Neural progenitor cell (in vitro differentiated cells): ENCODE data around the gene TADA1.

Source experiments
- EZH2 ChIP-seq: fragments of 200-600 bp; sonication (generic); IDR thresholded peaks from 2 replicates; pipeline ENCODE4 v1.6.1; 2017; ENCODE audit warnings: antibody characterized with exemption, mild to moderate bottlenecking, moderate library complexity
- TF ChIP-seq, protein P1 (sequence below): fragments of 200-600 bp; sonication (generic); IDR thresholded peaks from 2 replicates; pipeline ENCODE4 v1.5.1; 2017; ENCODE audit warnings: antibody characterized with exemption, mild to moderate bottlenecking

- TF ChIP-seq, protein P1, sequence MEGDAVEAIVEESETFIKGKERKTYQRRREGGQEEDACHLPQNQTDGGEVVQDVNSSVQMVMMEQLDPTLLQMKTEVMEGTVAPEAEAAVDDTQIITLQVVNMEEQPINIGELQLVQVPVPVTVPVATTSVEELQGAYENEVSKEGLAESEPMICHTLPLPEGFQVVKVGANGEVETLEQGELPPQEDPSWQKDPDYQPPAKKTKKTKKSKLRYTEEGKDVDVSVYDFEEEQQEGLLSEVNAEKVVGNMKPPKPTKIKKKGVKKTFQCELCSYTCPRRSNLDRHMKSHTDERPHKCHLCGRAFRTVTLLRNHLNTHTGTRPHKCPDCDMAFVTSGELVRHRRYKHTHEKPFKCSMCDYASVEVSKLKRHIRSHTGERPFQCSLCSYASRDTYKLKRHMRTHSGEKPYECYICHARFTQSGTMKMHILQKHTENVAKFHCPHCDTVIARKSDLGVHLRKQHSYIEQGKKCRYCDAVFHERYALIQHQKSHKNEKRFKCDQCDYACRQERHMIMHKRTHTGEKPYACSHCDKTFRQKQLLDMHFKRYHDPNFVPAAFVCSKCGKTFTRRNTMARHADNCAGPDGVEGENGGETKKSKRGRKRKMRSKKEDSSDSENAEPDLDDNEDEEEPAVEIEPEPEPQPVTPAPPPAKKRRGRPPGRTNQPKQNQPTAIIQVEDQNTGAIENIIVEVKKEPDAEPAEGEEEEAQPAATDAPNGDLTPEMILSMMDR = no peak
- TF ChIP-seq EZH2 = no peak
Observed at GRCh38 chr1:166882893-166883292, 6.8 kb upstream of the TADA1 start.
